A673 (cell line): Measurements from ENCODE around the gene TANC1. TPM values are rescaled to one million over a fixed set of nuclear protein-coding genes. Genes with fewer than 3 reads are reported as not detected.

Experiments used
- BruUV-seq: library from RNA; stranded (reverse); fragments of 400-500 nt; replicated peaks from 2 replicates; lab custom pipeline; 2021; lab: Mats Ljungman, UMichigan
- CTCF ChIA-PET: fragments of 300-600 bp; sonication (Branson Sonifier 250); formaldehyde crosslinking; loops from one replicate; lab custom pipeline; 2022; ENCODE audit warnings: antibody characterized with exemption; lab: Charles Lee
- POLR2A ChIA-PET: fragments of 300-600 bp; sonication (Branson Sonifier 250); formaldehyde crosslinking; loops from one replicate; lab custom pipeline; 2022; ENCODE audit warnings: antibody characterized with exemption; ENCODE audit not compliant: low non-redundant PET; lab: Charles Lee
- DNase-seq: peaks from one replicate; pipeline ENCODE4 v3.0.0-alpha.2; 2015; ENCODE audit warnings: low spot score
- H3K27ac ChIP-seq: fragments of 200-600 bp; sonication (generic); 2 replicates; pipeline ENCODE4 v1.5.1; 2016; ENCODE audit warnings: mixed run types, low read depth, mild to moderate bottlenecking, mixed read lengths, antibody characterized with exemption, low read length; ENCODE audit not compliant: poor library complexity, severe bottlenecking
- H3K27me3 ChIP-seq: fragments of 200-600 bp; sonication (generic); replicated peaks from 2 replicates; pipeline ENCODE4 v1.6.1; 2017; ENCODE audit warnings: mixed run types, low read depth, mild to moderate bottlenecking, mixed read lengths, antibody characterized with exemption, low read length; ENCODE audit not compliant: insufficient read depth, poor library complexity
- H3K36me3 ChIP-seq: fragments of 200-600 bp; sonication (generic); 2 replicates; pipeline ENCODE4 v1.6.1; 2016; ENCODE audit warnings: mixed run types, mild to moderate bottlenecking, mixed read lengths, antibody characterized with exemption, low read length; ENCODE audit not compliant: insufficient read depth, poor library complexity, severe bottlenecking
- H3K4me1 ChIP-seq: fragments of 200-600 bp; sonication (generic); 2 replicates; pipeline ENCODE4 v1.6.1; 2017; ENCODE audit warnings: mixed run types, mild to moderate bottlenecking, mixed read lengths, antibody characterized with exemption, low read length; ENCODE audit not compliant: insufficient read depth, poor library complexity, severe bottlenecking
- H3K4me3 ChIP-seq: fragments of 200-600 bp; sonication (generic); 2 replicates; pipeline ENCODE4 v1.5.1; 2016; ENCODE audit warnings: low read depth, mixed run types, mild to moderate bottlenecking, mixed read lengths, low read length; ENCODE audit not compliant: poor library complexity, severe bottlenecking
- H3K9me3 ChIP-seq: fragments of 200-600 bp; sonication (generic); 2 replicates; pipeline ENCODE4 v1.6.1; 2016; ENCODE audit warnings: mixed run types, low read depth, mild to moderate bottlenecking, mixed read lengths, antibody characterized with exemption, low read length; ENCODE audit not compliant: poor library complexity, severe bottlenecking
- CTCF ChIP-seq: fragments of 300-800, 200-600 bp; sonication (generic); conservative IDR thresholded peaks from 2 replicates; pipeline ENCODE4 v1.5.1; 2017; ENCODE audit warnings: low read depth, mild to moderate bottlenecking, antibody characterized with exemption, low read length, moderate library complexity, mixed read lengths
- EZH2 ChIP-seq: fragments of 200-600 bp; sonication (generic); IDR thresholded peaks from 2 replicates; pipeline ENCODE4 v1.6.1; 2017; ENCODE audit warnings: borderline replicate concordance, low read depth, mild to moderate bottlenecking, mixed read lengths, antibody characterized with exemption, low read length; ENCODE audit not compliant: poor library complexity, severe bottlenecking
- intact Hi-C: fragments of 100-400 bp; cut with micrococcal nuclease; formaldehyde crosslinking; loops from one replicate; pipeline ENCODE4 v1.10.0; 2022; ENCODE audit not compliant: unreplicated experiment
- total RNA-seq: library from RNA; stranded (reverse); gene quantifications from 2 replicates; pipeline ENCODE4 v1.2.3, GENCODE V29; 2021

The TANC1 gene
- total RNA-seq, 1 experiment from 2014 or later: 9.0 TPM

GRCh38 chr2:159186462-159186861, 218.0 kb downstream of the TANC1 start:
- Histone ChIP-seq H3K4me1 (no peaks in the 10 kb centered on the region), H3K27ac (no peak overlapping the region), H3K36me3 (no peaks in the 10 kb centered on the region), H3K4me3 (no peak overlapping the region), H3K27me3 (no peaks in the 10 kb centered on the region), H3K9me3 (no peaks in the 10 kb centered on the region)
- ChIA-PET POLR2A (no interaction called here), CTCF (no interaction called here)
- no peak for DNase-seq
- TF ChIP-seq CTCF (no peak), EZH2 (no peak)
- intact Hi-C loops: no loop called here
- no TSS peak for BruUV-seq

- H3K4me3 ChIP-seq: no peak overlapping the region
- CTCF ChIA-PET: no interaction called here
- no peak for DNase-seq
- BruUV-seq: no TSS peak
- no peak for TF ChIP-seq EZH2
- TF ChIP-seq CTCF: no peak
- no peaks in the 10 kb centered on the region for H3K4me1 ChIP-seq
- no peaks in the 10 kb centered on the region for H3K36me3 ChIP-seq
- intact Hi-C loops: no loop called here
- no peaks in the 10 kb centered on the region for H3K27me3 ChIP-seq
- POLR2A ChIA-PET: no interaction called here
- no peak overlapping the region for H3K27ac ChIP-seq
- H3K9me3 ChIP-seq: no peaks in the 10 kb centered on the region
Measured at GRCh38 chr2:159187106-159187505, 218.7 kb downstream of the TANC1 start.

- intact Hi-C loops: no loop called here
- DNase-seq: no peak
- H3K27ac ChIP-seq: no peak overlapping the region
- no peaks in the 10 kb centered on the region for H3K9me3 ChIP-seq
- POLR2A ChIA-PET: no interaction called here
- H3K27me3 ChIP-seq: no peaks in the 10 kb centered on the region
- no peak for TF ChIP-seq CTCF
- TF ChIP-seq EZH2: no peak
- CTCF ChIA-PET: no interaction called here
- no TSS peak for BruUV-seq
- no peaks in the 10 kb centered on the region for H3K4me1 ChIP-seq
- no peaks in the 10 kb centered on the region for H3K36me3 ChIP-seq
- no peak overlapping the region for H3K4me3 ChIP-seq
Measured at GRCh38 chr2:159188449-159188848, 220.0 kb downstream of the TANC1 start.
